ENCODE data around the gene FAM81A.
"Not testable (repeated sequence)": the region's sequence is repeated elsewhere in the genome, so short reads cannot be mapped to it uniquely, and the experiment has no call there.

FAM81A gene

DNA sequence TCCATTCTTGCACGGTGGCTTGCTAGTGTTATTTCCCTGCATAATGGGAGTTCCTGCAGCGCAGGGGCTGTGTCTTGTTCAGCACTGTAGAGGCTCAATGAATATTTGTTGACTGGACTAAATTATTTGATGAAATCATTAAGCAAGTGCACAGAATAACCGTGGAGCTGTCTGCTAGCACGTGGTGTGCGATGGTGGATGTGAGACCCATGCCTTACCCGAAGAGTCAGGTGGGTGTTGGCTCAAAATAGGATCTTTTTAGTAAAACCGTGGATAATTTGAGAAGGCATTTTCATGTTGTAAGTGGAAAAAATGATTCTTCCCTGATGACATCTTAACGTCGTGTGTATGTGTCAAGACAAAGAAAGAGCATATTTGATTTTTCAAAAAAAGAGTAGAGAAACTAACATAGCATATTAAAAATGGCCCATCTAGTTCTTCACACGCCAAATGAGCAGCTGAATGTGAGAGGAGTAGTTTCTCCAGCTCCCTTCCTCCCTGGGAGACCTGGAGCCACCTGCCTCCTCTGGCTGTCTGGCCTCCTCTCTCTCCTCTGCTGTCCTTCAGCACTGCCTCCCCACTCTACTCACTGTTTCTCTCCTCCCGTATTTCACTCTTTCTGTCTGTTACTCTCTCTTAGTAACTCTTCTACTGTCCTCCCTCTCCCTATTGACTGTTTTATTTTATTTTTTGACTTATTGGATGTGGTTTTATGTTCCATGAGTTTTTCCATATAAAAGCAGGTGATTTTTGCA lies 6.3 kb downstream of the FAM81A start:
- Mint-ChIP-seq H3K9me3 (no peaks in the 10 kb centered on the region), H3K4me1 (ENCODE audit: low read depth) (no peaks in the 10 kb centered on the region), H3K27ac (no peak overlapping the region), H3K27me3 (peaks cover 17% of the 10 kb centered on the region), H3K4me3 (no peak overlapping the region), H3K36me3 (ENCODE audit: low read depth) (no peaks in the 10 kb centered on the region)

DNA sequence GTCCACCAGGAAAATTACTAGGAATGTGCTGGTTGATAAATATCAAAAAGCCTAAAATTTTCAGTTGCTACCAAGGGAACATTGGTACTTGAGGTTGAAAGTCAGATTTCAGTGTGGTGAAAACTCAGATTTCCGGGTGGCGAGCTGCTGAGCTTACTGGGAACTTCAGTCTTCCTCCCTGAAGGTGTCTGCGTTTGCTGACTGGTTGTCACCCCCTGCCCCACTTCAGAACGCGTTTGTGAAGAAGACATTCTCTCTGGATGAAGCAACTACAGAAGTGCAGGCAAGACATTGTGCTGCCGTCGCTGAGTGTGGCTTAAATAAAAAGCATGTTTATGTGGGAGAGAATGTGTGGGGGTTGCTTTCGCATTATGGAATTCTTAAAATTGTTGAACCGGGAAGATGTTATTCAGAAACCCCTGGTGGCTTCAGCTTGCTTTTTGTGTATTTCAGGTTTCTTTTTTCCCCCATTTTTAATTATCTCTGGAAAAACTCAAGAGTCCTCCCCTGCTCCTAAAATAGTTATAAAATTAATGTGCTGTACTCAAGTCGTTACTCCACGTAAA lies 7.1 kb downstream of the FAM81A start:
- H3K27me3 Mint-ChIP-seq = peaks cover 9% of the 10 kb centered on the region
- no peak overlapping the region for H3K4me3 Mint-ChIP-seq
- no peaks in the 10 kb centered on the region for H3K4me1 Mint-ChIP-seq (ENCODE audit: low read depth)
- H3K36me3 Mint-ChIP-seq (ENCODE audit: low read depth) = no peaks in the 10 kb centered on the region
- no peaks in the 10 kb centered on the region for H3K9me3 Mint-ChIP-seq
- H3K27ac Mint-ChIP-seq = no peak overlapping the region

GRCh38 chr15:59446232-59446957 lies 8.4 kb downstream of the FAM81A start:
- H3K27me3 Mint-ChIP-seq = no peaks in the 10 kb centered on the region
- H3K4me3 Mint-ChIP-seq = no peak overlapping the region
- H3K9me3 Mint-ChIP-seq = no peaks in the 10 kb centered on the region
- no peaks in the 10 kb centered on the region for H3K4me1 Mint-ChIP-seq (ENCODE audit: low read depth)
- no peak overlapping the region for H3K27ac Mint-ChIP-seq
- no peaks in the 10 kb centered on the region for H3K36me3 Mint-ChIP-seq (ENCODE audit: low read depth)

DNA sequence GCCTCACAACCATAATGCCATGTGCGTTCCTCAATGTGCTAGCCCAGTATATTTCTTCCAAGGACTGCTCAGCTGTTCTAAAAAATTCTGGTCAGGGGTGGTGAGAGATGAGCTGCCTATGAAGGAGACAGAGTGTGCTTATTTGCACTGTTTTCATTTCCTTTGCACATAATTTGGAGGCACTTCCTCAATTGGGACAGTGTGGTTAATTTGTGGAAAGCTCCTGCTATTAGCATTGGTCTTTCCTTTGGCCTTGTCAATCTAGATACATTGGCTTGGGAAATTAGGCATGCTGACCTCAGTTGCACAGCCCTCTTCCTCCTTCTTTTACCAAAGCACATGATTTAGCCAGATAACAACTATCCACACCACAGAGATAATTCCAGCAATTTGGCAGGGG lies 9.4 kb downstream of the FAM81A start:
- Mint-ChIP-seq H3K36me3 (ENCODE audit: low read depth) (no peaks in the 10 kb centered on the region), H3K4me1 (ENCODE audit: low read depth) (no peaks in the 10 kb centered on the region), H3K27me3 (no peaks in the 10 kb centered on the region), H3K27ac (no peak overlapping the region), H3K4me3 (no peak overlapping the region), H3K9me3 (no peaks in the 10 kb centered on the region)

GRCh38 chr15:59448871-59449270 lies 10.9 kb downstream of the FAM81A start:
- Mint-ChIP-seq H3K27ac (no peak overlapping the region), H3K36me3 (ENCODE audit: low read depth) (no peaks in the 10 kb centered on the region), H3K9me3 (no peaks in the 10 kb centered on the region), H3K4me1 (ENCODE audit: low read depth) (no peaks in the 10 kb centered on the region), H3K27me3 (no peaks in the 10 kb centered on the region), H3K4me3 (no peak overlapping the region)

GRCh38 chr15:59453474-59454215 lies 15.7 kb downstream of the FAM81A start:
- Mint-ChIP-seq H3K4me1 (ENCODE audit: low read depth) (no peaks in the 10 kb centered on the region), H3K27ac (peak overlapping the region; percentile 3)

DNA sequence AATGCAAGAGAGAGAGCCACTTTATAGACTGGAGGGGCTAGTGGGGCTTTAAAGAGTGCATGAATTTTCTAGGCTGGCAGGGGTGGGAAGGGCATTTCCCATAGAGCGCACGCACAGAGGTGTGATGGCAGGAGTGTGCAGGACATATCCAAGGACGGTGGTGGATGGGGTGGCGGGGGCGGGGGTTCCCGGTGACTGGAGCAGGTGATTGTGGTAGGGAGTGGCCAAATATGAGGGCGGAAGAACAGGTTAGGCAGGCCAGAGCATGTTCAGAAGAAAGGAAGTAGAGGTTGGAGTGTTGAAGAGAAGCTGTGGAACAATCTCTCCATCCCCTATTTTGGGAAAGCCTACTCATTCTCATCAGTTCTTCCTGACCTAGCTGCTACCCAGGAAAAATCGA lies 18.1 kb downstream of the FAM81A start:
- H3K27ac Mint-ChIP-seq = no peak overlapping the region
- H3K27me3 Mint-ChIP-seq = no peaks in the 10 kb centered on the region
- no peaks in the 10 kb centered on the region for H3K4me1 Mint-ChIP-seq (ENCODE audit: low read depth)
- no peak overlapping the region for H3K4me3 Mint-ChIP-seq
- H3K9me3 Mint-ChIP-seq = peaks cover 1% of the 10 kb centered on the region
- peaks cover under 1% of the 10 kb centered on the region for H3K36me3 Mint-ChIP-seq (ENCODE audit: low read depth)

More at GRCh38 chr15:59453474-59454215, 15.7 kb downstream of the FAM81A start:
- Mint-ChIP-seq H3K27me3 (no peaks in the 10 kb centered on the region), H3K9me3 (no peaks in the 10 kb centered on the region), H3K36me3 (ENCODE audit: low read depth) (no peaks in the 10 kb centered on the region), H3K4me3 (no peak overlapping the region)

- Mint-ChIP-seq H3K9me3 (peaks cover 7% of the 10 kb centered on the region), H3K27ac (no peak overlapping the region), H3K4me1 (ENCODE audit: low read depth) (no peaks in the 10 kb centered on the region), H3K4me3 (no peak overlapping the region), H3K36me3 (ENCODE audit: low read depth) (peaks cover 6% of the 10 kb centered on the region), H3K27me3 (no peaks in the 10 kb centered on the region)
Measured at GRCh38 chr15:59457103-59457502, 19.1 kb downstream of the FAM81A start.

GRCh38 chr15:59461521-59461920 lies 23.5 kb downstream of the FAM81A start:
- Mint-ChIP-seq H3K4me1 (ENCODE audit: low read depth) (no peaks in the 10 kb centered on the region), H3K4me3 (no peak overlapping the region), H3K9me3 (peaks cover 12% of the 10 kb centered on the region), H3K27ac (no peak overlapping the region), H3K27me3 (peaks cover 5% of the 10 kb centered on the region), H3K36me3 (ENCODE audit: low read depth) (peaks cover 6% of the 10 kb centered on the region)

GRCh38 chr15:59473226-59473625 lies 35.2 kb downstream of the FAM81A start:
- Mint-ChIP-seq H3K9me3 (no peaks in the 10 kb centered on the region), H3K36me3 (ENCODE audit: low read depth) (no peaks in the 10 kb centered on the region), H3K27me3 (peaks cover 18% of the 10 kb centered on the region), H3K4me3 (no peak overlapping the region), H3K4me1 (ENCODE audit: low read depth) (peaks cover 4% of the 10 kb centered on the region), H3K27ac (no peak overlapping the region)

- H3K4me3 Mint-ChIP-seq; H3K4me1 Mint-ChIP-seq (ENCODE audit: low read depth); H3K27ac Mint-ChIP-seq; H3K36me3 Mint-ChIP-seq (ENCODE audit: low read depth); H3K9me3 Mint-ChIP-seq: not testable (repeated sequence)
- H3K27me3 Mint-ChIP-seq = peaks cover 23% of the 10 kb centered on the region
Measured at GRCh38 chr15:59475161-59475560, 37.2 kb downstream of the FAM81A start.

DNA sequence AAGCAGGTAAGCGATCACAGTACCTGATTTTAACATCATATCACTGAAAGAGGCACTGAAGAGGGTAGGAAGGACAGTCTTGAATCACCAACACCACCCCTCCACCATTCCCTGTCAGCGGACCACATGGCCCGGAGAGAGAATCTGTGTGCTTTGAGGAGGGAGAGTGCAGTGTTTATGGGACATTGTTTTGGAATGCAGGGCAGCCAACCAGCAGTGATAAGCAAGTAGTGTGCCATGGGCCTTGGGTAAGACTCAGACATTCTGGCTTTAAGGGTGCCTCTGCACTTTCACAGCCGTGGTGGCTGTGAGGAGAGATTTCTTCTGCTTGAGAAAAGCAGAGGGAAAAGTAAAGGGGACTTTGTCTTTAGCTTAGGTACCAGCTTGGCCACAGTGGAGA lies 46.4 kb downstream of the FAM81A start:
- no peak overlapping the region for H3K27ac Mint-ChIP-seq
- no peaks in the 10 kb centered on the region for H3K9me3 Mint-ChIP-seq
- H3K27me3 Mint-ChIP-seq = peaks cover 6% of the 10 kb centered on the region
- peaks cover 4% of the 10 kb centered on the region for H3K4me1 Mint-ChIP-seq (ENCODE audit: low read depth)
- H3K36me3 Mint-ChIP-seq (ENCODE audit: low read depth) = no peaks in the 10 kb centered on the region
- no peak overlapping the region for H3K4me3 Mint-ChIP-seq

GRCh38 chr15:59485036-59485435 lies 47.0 kb downstream of the FAM81A start:
- Mint-ChIP-seq H3K27me3 (no peaks in the 10 kb centered on the region), H3K27ac (no peak overlapping the region), H3K4me3 (no peak overlapping the region), H3K9me3 (no peaks in the 10 kb centered on the region), H3K4me1 (ENCODE audit: low read depth) (peaks cover 4% of the 10 kb centered on the region), H3K36me3 (ENCODE audit: low read depth) (no peaks in the 10 kb centered on the region)

DNA sequence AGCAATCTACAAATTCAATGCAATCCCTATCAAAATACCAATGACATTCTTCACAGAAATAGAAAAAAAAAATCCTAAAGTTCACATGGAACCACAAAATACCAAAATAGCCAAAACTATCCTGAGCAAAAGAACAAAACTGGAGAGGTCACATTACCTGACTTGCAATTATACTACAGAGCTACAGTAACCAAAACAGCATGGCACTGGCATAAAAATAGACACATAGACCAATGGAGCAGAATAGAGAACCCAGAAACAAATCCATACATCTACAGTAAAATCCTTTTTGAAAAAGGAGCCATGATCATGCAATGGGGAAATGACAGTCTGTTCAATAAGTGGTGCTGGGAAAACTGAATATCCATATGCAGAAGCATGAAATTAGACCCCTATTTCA lies 51.5 kb downstream of the FAM81A start:
- not testable (repeated sequence) for H3K4me3 Mint-ChIP-seq; H3K4me1 Mint-ChIP-seq (ENCODE audit: low read depth); H3K27me3 Mint-ChIP-seq; H3K36me3 Mint-ChIP-seq (ENCODE audit: low read depth); H3K9me3 Mint-ChIP-seq; H3K27ac Mint-ChIP-seq

GRCh38 chr15:59491062-59491461 lies 53.1 kb downstream of the FAM81A start:
- no peaks in the 10 kb centered on the region for H3K36me3 Mint-ChIP-seq (ENCODE audit: low read depth)
- H3K4me3 Mint-ChIP-seq = no peak overlapping the region
- no peaks in the 10 kb centered on the region for H3K9me3 Mint-ChIP-seq
- H3K4me1 Mint-ChIP-seq (ENCODE audit: low read depth) = peaks cover 5% of the 10 kb centered on the region
- no peak overlapping the region for H3K27ac Mint-ChIP-seq
- no peaks in the 10 kb centered on the region for H3K27me3 Mint-ChIP-seq

All from stimulated activated naive CD8-positive, alpha-beta T cell treated with anti-CD3 and anti-CD28 coated beads, Interleukin-15, Interleukin-2, amounts not matched to agents 100 ng/mL and 50 ng/mL, for 24 hours (primary cell).